ENCODE data around the gene GRM8. TPM values are rescaled to one million over a fixed set of nuclear protein-coding genes. Genes with fewer than 3 reads are reported as not detected.

The GRM8 gene
- total RNA-seq, 1 experiment from 2014 or later, result not detected

- Mint-ChIP-seq H3K4me1 (ENCODE audit: low read depth, unreplicated experiment) (no peaks in the 10 kb centered on the region), H3K27ac (ENCODE audit: unreplicated experiment) (no peak overlapping the region), H3K9me3 (ENCODE audit: unreplicated experiment) (peaks cover 9% of the 10 kb centered on the region), H3K4me3 (ENCODE audit: unreplicated experiment) (no peak overlapping the region), H3K27me3 (ENCODE audit: insufficient read depth, unreplicated experiment) (no peaks in the 10 kb centered on the region), H3K36me3 (ENCODE audit: insufficient read depth, unreplicated experiment) (no peaks in the 10 kb centered on the region)
- TF ChIP-seq, protein P1, sequence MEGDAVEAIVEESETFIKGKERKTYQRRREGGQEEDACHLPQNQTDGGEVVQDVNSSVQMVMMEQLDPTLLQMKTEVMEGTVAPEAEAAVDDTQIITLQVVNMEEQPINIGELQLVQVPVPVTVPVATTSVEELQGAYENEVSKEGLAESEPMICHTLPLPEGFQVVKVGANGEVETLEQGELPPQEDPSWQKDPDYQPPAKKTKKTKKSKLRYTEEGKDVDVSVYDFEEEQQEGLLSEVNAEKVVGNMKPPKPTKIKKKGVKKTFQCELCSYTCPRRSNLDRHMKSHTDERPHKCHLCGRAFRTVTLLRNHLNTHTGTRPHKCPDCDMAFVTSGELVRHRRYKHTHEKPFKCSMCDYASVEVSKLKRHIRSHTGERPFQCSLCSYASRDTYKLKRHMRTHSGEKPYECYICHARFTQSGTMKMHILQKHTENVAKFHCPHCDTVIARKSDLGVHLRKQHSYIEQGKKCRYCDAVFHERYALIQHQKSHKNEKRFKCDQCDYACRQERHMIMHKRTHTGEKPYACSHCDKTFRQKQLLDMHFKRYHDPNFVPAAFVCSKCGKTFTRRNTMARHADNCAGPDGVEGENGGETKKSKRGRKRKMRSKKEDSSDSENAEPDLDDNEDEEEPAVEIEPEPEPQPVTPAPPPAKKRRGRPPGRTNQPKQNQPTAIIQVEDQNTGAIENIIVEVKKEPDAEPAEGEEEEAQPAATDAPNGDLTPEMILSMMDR (IDR thresholded peaks at IDR 0.05; ENCODE audit: insufficient read depth in 1 of 2, low read depth in 1 of 2, low read length in 1 of 2, severe bottlenecking in 1 of 2, unreplicated experiment in 1 of 2), result no peak
- Histone ChIP-seq H3K27me3 (replicated peaks; ENCODE audit: control insufficient read depth, insufficient read depth, low read length) (no peaks in the 10 kb centered on the region), H3K36me3 (ENCODE audit: control insufficient read depth, insufficient read depth, low read length) (no peaks in the 10 kb centered on the region), H3K9me3 (no peaks in the 10 kb centered on the region), H3K4me1 (no peaks in the 10 kb centered on the region), H3K4me3 (ENCODE audit: low read depth, low read length) (no peak overlapping the region)
- no peak for DNase-seq
- POLR2A ChIA-PET, result no interaction called here
- intact Hi-C loops (cut with micrococcal nuclease; ENCODE audit: unreplicated experiment), result no loop called here
- no TSS peak for BruUV-seq (replicated peaks)
- CTCF ChIA-PET, result no interaction called here
Measured at GRCh38 chr7:126667742-126668366, 584.9 kb downstream of the GRM8 start.

- Histone ChIP-seq H3K27me3 (replicated peaks; ENCODE audit: control insufficient read depth, insufficient read depth, low read length) (no peaks in the 10 kb centered on the region), H3K36me3 (ENCODE audit: control insufficient read depth, insufficient read depth, low read length) (no peaks in the 10 kb centered on the region), H3K4me1 (no peaks in the 10 kb centered on the region), H3K9me3 (no peaks in the 10 kb centered on the region), H3K4me3 (ENCODE audit: low read depth, low read length) (no peak overlapping the region)
- H3K27me3 Mint-ChIP-seq (ENCODE audit: insufficient read depth, unreplicated experiment), result peaks cover 3% of the 10 kb centered on the region
- TF ChIP-seq, protein P1 (IDR thresholded peaks at IDR 0.05; ENCODE audit: insufficient read depth in 1 of 2, low read depth in 1 of 2, low read length in 1 of 2, severe bottlenecking in 1 of 2, unreplicated experiment in 1 of 2), result no peak
- no TSS peak for BruUV-seq (replicated peaks)
- no peaks in the 10 kb centered on the region for H3K36me3 Mint-ChIP-seq (ENCODE audit: insufficient read depth, unreplicated experiment)
- DNase-seq, result no peak
- no peaks in the 10 kb centered on the region for H3K4me1 Mint-ChIP-seq (ENCODE audit: low read depth, unreplicated experiment)
- H3K4me3 Mint-ChIP-seq (ENCODE audit: unreplicated experiment), result no peak overlapping the region
- ChIA-PET CTCF (no interaction called here), POLR2A (no interaction called here)
- intact Hi-C loops (cut with micrococcal nuclease; ENCODE audit: unreplicated experiment), result no loop called here
- H3K27ac Mint-ChIP-seq (ENCODE audit: unreplicated experiment), result no peak overlapping the region
- peaks cover 9% of the 10 kb centered on the region for H3K9me3 Mint-ChIP-seq (ENCODE audit: unreplicated experiment)
Measured at GRCh38 chr7:126662856-126663255, 589.9 kb downstream of the GRM8 start.

- TF ChIP-seq, protein P1 (IDR thresholded peaks at IDR 0.05; ENCODE audit: insufficient read depth in 1 of 2, low read depth in 1 of 2, low read length in 1 of 2, severe bottlenecking in 1 of 2, unreplicated experiment in 1 of 2), result no peak
- no peak overlapping the region for H3K4me3 Mint-ChIP-seq (ENCODE audit: unreplicated experiment)
- no TSS peak for BruUV-seq (replicated peaks)
Measured at GRCh38 chr7:126659124-126659523, 593.6 kb downstream of the GRM8 start.

More at GRCh38 chr7:126659124-126659523, 593.6 kb downstream of the GRM8 start:
- H3K4me1 Mint-ChIP-seq (ENCODE audit: low read depth, unreplicated experiment), result no peaks in the 10 kb centered on the region
- ChIA-PET POLR2A (no interaction called here), CTCF (no interaction called here)
- intact Hi-C loops (cut with micrococcal nuclease; ENCODE audit: unreplicated experiment), result no loop called here
- H3K27me3 Mint-ChIP-seq (ENCODE audit: insufficient read depth, unreplicated experiment), result peaks cover 3% of the 10 kb centered on the region
- H3K9me3 ChIP-seq, result no peaks in the 10 kb centered on the region
- H3K36me3 ChIP-seq (ENCODE audit: control insufficient read depth, insufficient read depth, low read length), result no peaks in the 10 kb centered on the region
- H3K4me1 ChIP-seq, result no peaks in the 10 kb centered on the region
- no peak overlapping the region for H3K27ac Mint-ChIP-seq (ENCODE audit: unreplicated experiment)
- H3K4me3 ChIP-seq (ENCODE audit: low read depth, low read length), result no peak overlapping the region
- no peaks in the 10 kb centered on the region for H3K27me3 ChIP-seq (replicated peaks; ENCODE audit: control insufficient read depth, insufficient read depth, low read length)
- H3K36me3 Mint-ChIP-seq (ENCODE audit: insufficient read depth, unreplicated experiment), result no peaks in the 10 kb centered on the region
- DNase-seq, result no peak
- H3K9me3 Mint-ChIP-seq (ENCODE audit: unreplicated experiment), result no peaks in the 10 kb centered on the region

Data from Caco-2 (cell line).